Liver (tissue), 3 donors: ENCODE results near the gene MID1.

Source experiments
- EGR1 ChIP-seq, 2 donors: IDR thresholded peaks; 2 replicates each; pipeline ENCODE4 v1.6.1; 2016 to 2018; ENCODE audit warnings: antibody characterized with exemption in 2 of 2, low read depth in 2 of 2
- FOXA1 ChIP-seq: IDR thresholded peaks from 2 replicates; pipeline ENCODE4 v1.6.1; 2016; ENCODE audit warnings: antibody characterized with exemption
- GABPA ChIP-seq, 2 donors: IDR thresholded peaks in 1 of 2; conservative IDR thresholded peaks in 1 of 2; 2 replicates each; pipeline ENCODE4 v1.6.1; 2016; ENCODE audit warnings: antibody characterized with exemption in 2 of 2, mild to moderate bottlenecking in 1 of 2, moderate library complexity in 1 of 2
- JUND ChIP-seq, 2 donors: IDR thresholded peaks; 2 replicates each; pipeline ENCODE4 v1.6.1; 2016; ENCODE audit warnings: antibody characterized with exemption in 2 of 2
- RAD21 ChIP-seq, 2 donors: IDR thresholded peaks; 2 replicates each; pipeline ENCODE4 v1.6.1; 2016; ENCODE audit warnings: antibody characterized with exemption in 2 of 2, mild to moderate bottlenecking in 2 of 2
- RXRA ChIP-seq, 2 donors: IDR thresholded peaks; 2 replicates each; pipeline ENCODE4 v1.6.1; 2017 to 2018; ENCODE audit warnings: antibody characterized with exemption in 2 of 2, mild to moderate bottlenecking in 1 of 2
- SP1 ChIP-seq: IDR thresholded peaks from 2 replicates; pipeline ENCODE4 v1.6.1; 2018; ENCODE audit warnings: antibody characterized with exemption, mild to moderate bottlenecking
- TAF1 ChIP-seq: conservative IDR thresholded peaks from 2 replicates; pipeline ENCODE4 v1.6.1; 2016; ENCODE audit warnings: antibody characterized with exemption, mild to moderate bottlenecking
- YY1 ChIP-seq: IDR thresholded peaks from 2 replicates; pipeline ENCODE4 v1.6.1; 2016; ENCODE audit warnings: antibody characterized with exemption, mild to moderate bottlenecking
- TF ChIP-seq, protein P1 (sequence below): IDR thresholded peaks from 2 replicates; pipeline ENCODE4 v1.6.1; 2016; ENCODE audit warnings: antibody characterized with exemption
- TF ChIP-seq, protein P2 (sequence below): fragments of 150-350 bp; IDR thresholded peaks from 2 replicates; pipeline ENCODE4 v1.5.1; 2017; ENCODE audit warnings: improper control_type of control experiment, low read depth, low read length; ENCODE audit not compliant: missing input control
- TF ChIP-seq, protein P3 (sequence below): IDR thresholded peaks from 2 replicates; pipeline ENCODE4 v1.6.1; 2016; ENCODE audit warnings: antibody characterized with exemption, mild to moderate bottlenecking
- TF ChIP-seq, protein P4 (sequence below): IDR thresholded peaks from 2 replicates; pipeline ENCODE4 v1.6.1; 2016; ENCODE audit warnings: antibody characterized with exemption
- donor health status: healthy.
- donor health status: healthy.

DNA sequence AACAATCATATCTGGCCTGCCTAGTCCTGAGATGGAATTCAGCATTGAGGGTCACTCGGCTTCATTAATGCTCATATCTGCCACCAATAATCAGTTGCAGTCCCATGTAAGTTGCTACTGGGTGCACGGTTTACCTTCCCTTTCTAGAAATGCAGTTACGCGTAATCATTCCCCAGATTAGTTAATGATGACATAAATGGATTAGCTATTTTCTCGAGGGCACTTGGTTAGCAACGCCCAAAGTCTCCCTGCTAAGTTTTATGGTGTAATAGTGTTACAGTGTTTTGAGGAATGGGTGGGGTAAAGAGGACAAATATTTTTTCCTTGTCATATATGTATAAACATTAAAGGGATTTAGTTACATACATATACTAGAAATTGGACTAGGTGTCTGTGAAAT, 118.8 kb downstream of the MID1 start:
- TF ChIP-seq, protein P1, sequence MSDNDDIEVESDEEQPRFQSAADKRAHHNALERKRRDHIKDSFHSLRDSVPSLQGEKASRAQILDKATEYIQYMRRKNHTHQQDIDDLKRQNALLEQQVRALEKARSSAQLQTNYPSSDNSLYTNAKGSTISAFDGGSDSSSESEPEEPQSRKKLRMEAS, result no peak
- no peak for TF ChIP-seq SP1
- TF ChIP-seq FOXA1, result no peak
- TF ChIP-seq, protein P2, sequence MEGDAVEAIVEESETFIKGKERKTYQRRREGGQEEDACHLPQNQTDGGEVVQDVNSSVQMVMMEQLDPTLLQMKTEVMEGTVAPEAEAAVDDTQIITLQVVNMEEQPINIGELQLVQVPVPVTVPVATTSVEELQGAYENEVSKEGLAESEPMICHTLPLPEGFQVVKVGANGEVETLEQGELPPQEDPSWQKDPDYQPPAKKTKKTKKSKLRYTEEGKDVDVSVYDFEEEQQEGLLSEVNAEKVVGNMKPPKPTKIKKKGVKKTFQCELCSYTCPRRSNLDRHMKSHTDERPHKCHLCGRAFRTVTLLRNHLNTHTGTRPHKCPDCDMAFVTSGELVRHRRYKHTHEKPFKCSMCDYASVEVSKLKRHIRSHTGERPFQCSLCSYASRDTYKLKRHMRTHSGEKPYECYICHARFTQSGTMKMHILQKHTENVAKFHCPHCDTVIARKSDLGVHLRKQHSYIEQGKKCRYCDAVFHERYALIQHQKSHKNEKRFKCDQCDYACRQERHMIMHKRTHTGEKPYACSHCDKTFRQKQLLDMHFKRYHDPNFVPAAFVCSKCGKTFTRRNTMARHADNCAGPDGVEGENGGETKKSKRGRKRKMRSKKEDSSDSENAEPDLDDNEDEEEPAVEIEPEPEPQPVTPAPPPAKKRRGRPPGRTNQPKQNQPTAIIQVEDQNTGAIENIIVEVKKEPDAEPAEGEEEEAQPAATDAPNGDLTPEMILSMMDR, result no peak
- TF ChIP-seq, protein P3, sequence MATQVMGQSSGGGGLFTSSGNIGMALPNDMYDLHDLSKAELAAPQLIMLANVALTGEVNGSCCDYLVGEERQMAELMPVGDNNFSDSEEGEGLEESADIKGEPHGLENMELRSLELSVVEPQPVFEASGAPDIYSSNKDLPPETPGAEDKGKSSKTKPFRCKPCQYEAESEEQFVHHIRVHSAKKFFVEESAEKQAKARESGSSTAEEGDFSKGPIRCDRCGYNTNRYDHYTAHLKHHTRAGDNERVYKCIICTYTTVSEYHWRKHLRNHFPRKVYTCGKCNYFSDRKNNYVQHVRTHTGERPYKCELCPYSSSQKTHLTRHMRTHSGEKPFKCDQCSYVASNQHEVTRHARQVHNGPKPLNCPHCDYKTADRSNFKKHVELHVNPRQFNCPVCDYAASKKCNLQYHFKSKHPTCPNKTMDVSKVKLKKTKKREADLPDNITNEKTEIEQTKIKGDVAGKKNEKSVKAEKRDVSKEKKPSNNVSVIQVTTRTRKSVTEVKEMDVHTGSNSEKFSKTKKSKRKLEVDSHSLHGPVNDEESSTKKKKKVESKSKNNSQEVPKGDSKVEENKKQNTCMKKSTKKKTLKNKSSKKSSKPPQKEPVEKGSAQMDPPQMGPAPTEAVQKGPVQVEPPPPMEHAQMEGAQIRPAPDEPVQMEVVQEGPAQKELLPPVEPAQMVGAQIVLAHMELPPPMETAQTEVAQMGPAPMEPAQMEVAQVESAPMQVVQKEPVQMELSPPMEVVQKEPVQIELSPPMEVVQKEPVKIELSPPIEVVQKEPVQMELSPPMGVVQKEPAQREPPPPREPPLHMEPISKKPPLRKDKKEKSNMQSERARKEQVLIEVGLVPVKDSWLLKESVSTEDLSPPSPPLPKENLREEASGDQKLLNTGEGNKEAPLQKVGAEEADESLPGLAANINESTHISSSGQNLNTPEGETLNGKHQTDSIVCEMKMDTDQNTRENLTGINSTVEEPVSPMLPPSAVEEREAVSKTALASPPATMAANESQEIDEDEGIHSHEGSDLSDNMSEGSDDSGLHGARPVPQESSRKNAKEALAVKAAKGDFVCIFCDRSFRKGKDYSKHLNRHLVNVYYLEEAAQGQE, result no peak
- TF ChIP-seq RAD21 (IDR thresholded peaks at IDR 0.05), result no peak
- TF ChIP-seq YY1, result no peak
- TF ChIP-seq EGR1 (IDR thresholded peaks at IDR 0.05; ENCODE audit: low read depth in 2 of 2), result no peak
- TF ChIP-seq JUND (IDR thresholded peaks at IDR 0.05), result no peak
- no peak for TF ChIP-seq GABPA (IDR thresholded peaks at IDR 0.05 in 1 of 2, conservative IDR thresholded peaks at IDR 0.05 in 1 of 2)
- TF ChIP-seq TAF1, result no peak
- TF ChIP-seq RXRA (IDR thresholded peaks at IDR 0.05), result no peak
- TF ChIP-seq, protein P4, sequence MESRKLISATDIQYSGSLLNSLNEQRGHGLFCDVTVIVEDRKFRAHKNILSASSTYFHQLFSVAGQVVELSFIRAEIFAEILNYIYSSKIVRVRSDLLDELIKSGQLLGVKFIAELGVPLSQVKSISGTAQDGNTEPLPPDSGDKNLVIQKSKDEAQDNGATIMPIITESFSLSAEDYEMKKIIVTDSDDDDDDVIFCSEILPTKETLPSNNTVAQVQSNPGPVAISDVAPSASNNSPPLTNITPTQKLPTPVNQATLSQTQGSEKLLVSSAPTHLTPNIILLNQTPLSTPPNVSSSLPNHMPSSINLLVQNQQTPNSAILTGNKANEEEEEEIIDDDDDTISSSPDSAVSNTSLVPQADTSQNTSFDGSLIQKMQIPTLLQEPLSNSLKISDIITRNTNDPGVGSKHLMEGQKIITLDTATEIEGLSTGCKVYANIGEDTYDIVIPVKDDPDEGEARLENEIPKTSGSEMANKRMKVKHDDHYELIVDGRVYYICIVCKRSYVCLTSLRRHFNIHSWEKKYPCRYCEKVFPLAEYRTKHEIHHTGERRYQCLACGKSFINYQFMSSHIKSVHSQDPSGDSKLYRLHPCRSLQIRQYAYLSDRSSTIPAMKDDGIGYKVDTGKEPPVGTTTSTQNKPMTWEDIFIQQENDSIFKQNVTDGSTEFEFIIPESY, result no peak
